Effector memory CD4-positive, alpha-beta T cell (primary cell): ENCODE measurements around the gene HOXB6.

Experiments used
- DNase-seq, 3 donors: peaks; one replicate each; pipeline ENCODE4 v3.0.0-alpha.2; 2020
- H3K27ac ChIP-seq: 2 replicates; pipeline ENCODE4 v1.7.0; 2013; ENCODE audit warnings: mild to moderate bottlenecking, low read length, moderate library complexity; ENCODE audit not compliant: insufficient read depth, poor library complexity, severe bottlenecking
- H3K27me3 ChIP-seq: replicated peaks from 2 replicates; pipeline ENCODE4 v1.7.0; 2013; ENCODE audit warnings: mild to moderate bottlenecking, low read length; ENCODE audit not compliant: insufficient read depth, control insufficient read depth, poor library complexity, severe bottlenecking
- H3K36me3 ChIP-seq: 2 replicates; pipeline ENCODE4 v1.7.0; 2013; ENCODE audit warnings: mild to moderate bottlenecking, low read length, moderate library complexity; ENCODE audit not compliant: control insufficient read depth, insufficient read depth
- H3K4me1 ChIP-seq: 2 replicates; pipeline ENCODE4 v1.7.0; 2013; ENCODE audit warnings: low read length, mild to moderate bottlenecking; ENCODE audit not compliant: control insufficient read depth, insufficient read depth, poor library complexity, severe bottlenecking
- H3K4me3 ChIP-seq: 2 replicates; pipeline ENCODE4 v1.7.0; 2013; ENCODE audit warnings: low read length, low read depth, mild to moderate bottlenecking; ENCODE audit not compliant: insufficient read depth, poor library complexity, severe bottlenecking
- H3K9me3 ChIP-seq: 2 replicates; pipeline ENCODE4 v1.7.0; 2013; ENCODE audit warnings: mild to moderate bottlenecking, low read length, moderate library complexity; ENCODE audit not compliant: control insufficient read depth

Gene HOXB6

DNA sequence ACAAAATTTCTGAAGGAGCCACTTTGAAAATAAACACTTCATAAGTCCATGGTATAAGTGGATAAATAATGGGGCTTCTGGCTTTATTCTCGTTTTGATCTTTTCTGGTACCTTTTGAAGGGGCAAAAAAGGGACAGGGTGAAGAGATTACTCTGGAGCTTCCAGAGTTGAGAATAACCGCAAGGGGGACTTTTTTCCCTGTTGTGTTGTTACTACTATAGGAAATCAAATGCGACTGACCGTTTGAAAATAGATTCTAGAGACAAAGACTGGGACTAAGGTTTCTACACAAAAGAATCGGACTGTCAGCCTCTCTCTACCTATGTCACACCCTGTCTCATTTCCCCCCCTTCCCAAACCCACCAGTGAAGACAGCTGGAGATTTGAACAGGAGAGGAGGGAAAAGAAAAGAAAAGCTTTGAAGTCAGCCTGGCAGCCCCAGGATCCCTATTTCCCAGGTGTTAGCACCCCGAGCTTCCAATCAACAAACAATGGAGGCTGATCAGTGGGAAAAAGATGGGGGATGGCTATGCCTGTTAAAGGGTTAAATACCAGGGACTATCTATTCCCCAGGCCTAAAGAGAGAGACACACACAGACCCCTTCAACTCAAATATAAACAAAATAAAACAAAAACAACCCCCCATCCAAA, 35.0 kb downstream of the HOXB6 start:
- Histone ChIP-seq H3K4me3 (no peak overlapping the region), H3K9me3 (no peaks in the 10 kb centered on the region), H3K27me3 (no peaks in the 10 kb centered on the region), H3K36me3 (no peaks in the 10 kb centered on the region), H3K4me1 (no peaks in the 10 kb centered on the region), H3K27ac (no peak overlapping the region)
- no peak for DNase-seq

DNA sequence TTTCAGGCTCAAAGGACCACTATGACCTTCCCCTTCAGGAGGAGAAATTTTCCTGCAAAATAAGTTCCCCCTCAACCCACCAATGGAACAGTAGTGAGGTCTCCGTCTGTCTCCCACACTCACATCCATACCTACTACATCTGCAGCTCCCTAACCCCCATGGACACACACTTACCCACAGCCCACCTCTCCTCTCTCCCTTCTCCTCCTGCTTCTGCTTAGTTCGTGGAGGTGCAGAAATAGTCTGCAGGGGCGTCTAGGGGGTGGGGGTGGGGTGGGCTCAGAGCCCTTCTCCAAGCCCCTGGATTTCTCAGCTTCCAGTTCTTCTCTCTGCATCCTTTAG, 35.6 kb downstream of the HOXB6 start:
- no peak overlapping the region for H3K27ac ChIP-seq
- no peaks in the 10 kb centered on the region for H3K9me3 ChIP-seq
- H3K27me3 ChIP-seq: no peaks in the 10 kb centered on the region
- DNase-seq: no peak
- no peaks in the 10 kb centered on the region for H3K36me3 ChIP-seq
- H3K4me1 ChIP-seq: no peaks in the 10 kb centered on the region
- H3K4me3 ChIP-seq: no peak overlapping the region

DNA sequence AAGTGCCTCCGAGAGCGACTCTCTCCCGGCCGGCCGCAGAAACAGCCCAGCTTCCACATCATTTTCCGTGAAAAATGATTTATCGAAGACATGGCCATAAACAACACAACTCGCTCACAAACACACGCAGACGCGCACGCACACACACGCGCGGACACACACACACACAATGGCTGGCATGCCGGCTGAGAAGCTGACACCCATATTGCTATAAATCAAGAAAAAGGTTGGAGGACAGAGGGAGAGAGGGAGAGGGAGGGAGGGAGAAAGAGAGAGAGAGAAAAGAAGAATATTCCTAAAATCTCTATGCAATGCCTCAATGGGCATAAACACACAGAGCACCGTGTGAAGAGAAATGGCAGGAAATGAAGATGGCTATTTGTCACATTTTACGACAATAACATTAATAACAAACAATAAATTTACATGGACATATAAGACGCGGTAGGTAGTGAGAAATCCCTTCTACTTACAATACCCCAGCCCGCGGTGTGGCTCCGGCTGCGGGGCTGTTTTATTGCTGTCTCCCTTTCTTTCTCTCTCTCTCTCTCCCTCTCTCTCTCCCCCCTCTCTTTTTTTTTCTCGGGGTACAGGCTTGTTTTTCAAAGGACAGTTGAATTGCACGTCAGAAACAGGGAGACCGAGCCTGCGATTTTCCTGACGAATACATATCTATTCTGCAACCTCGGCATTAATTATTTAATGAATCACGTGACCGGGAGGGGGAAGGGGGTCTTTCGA, 36.1 kb downstream of the HOXB6 start:
- no peaks in the 10 kb centered on the region for H3K27me3 ChIP-seq
- H3K27ac ChIP-seq: no peak overlapping the region
- no peak overlapping the region for H3K4me3 ChIP-seq
- H3K9me3 ChIP-seq: no peaks in the 10 kb centered on the region
- H3K4me1 ChIP-seq: no peaks in the 10 kb centered on the region
- H3K36me3 ChIP-seq: no peaks in the 10 kb centered on the region
- no peak for DNase-seq

DNA sequence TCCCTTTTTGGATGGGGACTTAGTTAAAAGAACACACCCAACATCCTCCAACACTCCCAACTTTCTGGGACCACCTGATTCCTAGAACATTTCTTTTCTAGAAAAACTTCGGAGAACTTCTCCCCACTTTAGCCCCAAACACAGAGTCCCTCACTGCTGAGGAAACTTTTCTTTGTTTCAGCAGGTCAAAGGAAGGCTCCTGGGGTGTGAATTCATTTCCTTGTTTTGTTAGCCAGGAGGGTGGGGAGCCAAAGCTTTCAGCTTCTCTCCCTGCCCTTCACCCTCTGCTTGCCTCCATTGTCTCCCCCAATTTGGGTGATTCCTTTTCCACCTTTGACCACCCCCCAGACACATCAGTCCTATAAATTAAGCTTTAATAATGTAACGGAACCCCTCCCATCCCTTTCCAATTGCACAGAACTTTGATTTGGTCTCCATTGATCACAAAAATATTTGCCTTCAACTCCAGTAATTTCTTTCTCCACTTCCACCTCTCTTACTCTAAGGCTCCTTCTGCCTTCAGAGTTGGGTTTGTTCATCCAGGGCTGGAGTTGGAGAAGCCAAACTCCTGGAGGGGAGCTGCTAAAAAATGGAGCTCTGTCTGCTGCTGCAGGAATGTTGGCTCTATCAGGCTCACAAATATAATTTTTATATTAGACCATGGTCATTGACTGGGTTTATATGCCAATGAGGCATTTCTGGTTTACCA, 37.0 kb downstream of the HOXB6 start:
- H3K36me3 ChIP-seq: no peaks in the 10 kb centered on the region
- DNase-seq: no peak
- no peaks in the 10 kb centered on the region for H3K27me3 ChIP-seq
- H3K4me3 ChIP-seq: no peak overlapping the region
- H3K9me3 ChIP-seq: no peaks in the 10 kb centered on the region
- H3K27ac ChIP-seq: no peak overlapping the region
- H3K4me1 ChIP-seq: no peaks in the 10 kb centered on the region

DNA sequence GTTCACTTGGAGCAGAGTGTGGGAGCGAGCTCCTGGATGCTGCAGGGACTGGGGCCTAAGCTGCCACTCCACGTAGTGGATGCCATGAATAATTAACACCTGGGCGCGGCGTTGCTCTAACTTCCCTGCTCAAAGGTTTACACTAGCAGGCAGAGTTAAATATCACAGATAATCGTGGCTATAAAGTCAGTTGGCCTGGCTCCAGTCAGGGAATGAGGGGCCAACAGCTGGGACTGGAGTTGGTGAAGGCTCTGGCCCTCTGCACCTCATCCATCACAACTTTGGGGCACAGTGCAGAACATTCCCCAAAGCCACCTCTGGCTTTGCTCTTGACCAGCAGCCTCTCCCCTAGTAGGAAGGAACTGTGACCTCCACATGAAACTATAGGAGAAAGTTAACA, 37.6 kb downstream of the HOXB6 start:
- no peaks in the 10 kb centered on the region for H3K4me1 ChIP-seq
- DNase-seq: no peak
- H3K27ac ChIP-seq: no peak overlapping the region
- no peaks in the 10 kb centered on the region for H3K27me3 ChIP-seq
- H3K4me3 ChIP-seq: no peak overlapping the region
- no peaks in the 10 kb centered on the region for H3K9me3 ChIP-seq
- no peaks in the 10 kb centered on the region for H3K36me3 ChIP-seq

DNA sequence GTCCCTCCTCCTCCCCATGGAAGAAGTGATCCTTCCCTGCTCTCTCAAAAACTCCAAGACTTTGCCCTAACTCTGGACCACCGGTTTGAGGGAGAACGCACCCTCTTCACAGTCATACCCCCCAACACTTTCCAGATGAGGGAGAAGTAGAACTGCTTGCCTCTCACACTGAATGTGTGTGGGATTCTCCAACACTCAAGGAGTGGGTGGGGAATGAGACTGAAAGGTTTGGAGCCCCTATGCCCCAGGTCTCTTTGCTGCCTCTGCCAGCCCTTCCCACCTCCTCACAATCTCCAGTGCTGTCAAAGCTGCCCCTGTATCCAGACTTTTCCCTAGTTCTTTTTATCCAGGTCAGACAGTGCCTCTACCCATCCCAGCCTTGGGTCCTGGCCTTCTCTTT, 38.1 kb downstream of the HOXB6 start:
- no peak for DNase-seq
- Histone ChIP-seq H3K4me1 (no peaks in the 10 kb centered on the region), H3K27me3 (no peaks in the 10 kb centered on the region)

DNA sequence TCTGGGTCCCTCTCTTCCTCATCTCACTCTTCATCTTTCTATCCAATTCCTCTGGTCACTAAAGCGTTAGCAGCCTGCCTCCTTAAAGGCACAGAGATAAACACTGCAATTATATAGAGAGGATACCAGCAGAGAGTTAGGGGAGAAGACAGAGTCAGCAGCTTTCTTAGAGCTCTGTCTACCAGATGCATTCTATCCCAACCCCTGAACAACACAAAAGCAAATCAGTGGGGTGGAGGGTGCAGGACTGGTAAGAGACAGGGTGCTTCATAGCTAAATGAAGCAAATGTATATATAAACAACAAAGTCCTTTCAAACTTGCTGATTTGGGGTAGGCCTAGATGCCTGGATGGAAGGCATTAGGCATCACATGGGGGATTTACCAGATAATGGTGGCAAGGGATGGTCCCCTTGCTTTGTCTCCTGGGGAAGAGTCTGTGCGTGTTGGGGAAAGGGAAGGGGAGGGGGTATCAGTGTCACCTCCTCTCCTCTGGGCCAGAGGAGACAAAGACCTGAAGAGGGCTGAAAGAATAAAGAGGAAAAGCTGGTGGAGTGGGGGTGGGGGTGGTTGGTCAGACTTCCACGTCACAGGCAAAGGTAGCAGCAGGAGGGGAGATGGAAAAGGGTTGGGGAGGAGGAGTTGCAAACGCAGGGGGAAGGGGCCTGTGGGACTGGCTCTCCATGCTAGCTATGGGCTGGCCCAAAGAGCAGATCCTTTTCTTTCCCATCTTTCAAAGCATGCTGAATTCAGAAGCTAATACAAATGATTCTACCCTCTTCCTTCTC, 38.7 kb downstream of the HOXB6 start:
- DNase-seq: no peak
- H3K36me3 ChIP-seq: no peaks in the 10 kb centered on the region
- H3K4me1 ChIP-seq: no peaks in the 10 kb centered on the region
- no peaks in the 10 kb centered on the region for H3K27me3 ChIP-seq
- no peaks in the 10 kb centered on the region for H3K9me3 ChIP-seq
- H3K27ac ChIP-seq: no peak overlapping the region
- H3K4me3 ChIP-seq: no peak overlapping the region

More for the DNA sequence above, 38.1 kb downstream of the HOXB6 start:
- no peaks in the 10 kb centered on the region for H3K9me3 ChIP-seq
- H3K4me3 ChIP-seq: no peak overlapping the region
- H3K27ac ChIP-seq: no peak overlapping the region
- H3K36me3 ChIP-seq: no peaks in the 10 kb centered on the region

DNA sequence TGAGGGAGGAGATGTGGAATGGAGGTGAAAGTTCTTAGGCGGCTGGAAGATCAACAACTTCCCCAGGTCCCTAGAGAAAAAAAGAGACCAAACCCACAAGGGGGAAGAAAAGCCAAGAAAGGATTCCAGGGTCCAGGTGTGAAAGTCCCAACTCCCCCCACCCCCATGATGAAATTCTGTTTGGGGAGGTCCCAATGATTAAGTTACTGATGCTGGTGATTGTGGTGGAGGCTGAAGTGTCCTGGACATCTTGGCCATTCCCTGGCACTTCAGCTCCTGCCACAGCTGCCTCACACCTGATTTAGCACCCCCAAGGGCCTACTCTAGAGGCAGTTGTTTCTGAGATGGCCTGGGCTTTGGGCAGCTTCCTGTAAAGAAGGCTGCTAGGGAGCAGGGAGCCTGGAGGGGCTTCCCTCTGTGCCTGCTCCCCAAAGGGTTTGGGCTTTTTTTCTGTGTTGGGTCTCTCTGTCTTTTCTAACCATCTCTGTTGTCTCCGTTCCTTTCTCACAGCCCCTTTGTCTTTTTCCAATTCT, 39.7 kb downstream of the HOXB6 start:
- Histone ChIP-seq H3K36me3 (no peaks in the 10 kb centered on the region), H3K9me3 (no peaks in the 10 kb centered on the region), H3K4me3 (no peak overlapping the region), H3K27me3 (no peaks in the 10 kb centered on the region), H3K4me1 (no peaks in the 10 kb centered on the region), H3K27ac (no peak overlapping the region)
- no peak for DNase-seq

DNA sequence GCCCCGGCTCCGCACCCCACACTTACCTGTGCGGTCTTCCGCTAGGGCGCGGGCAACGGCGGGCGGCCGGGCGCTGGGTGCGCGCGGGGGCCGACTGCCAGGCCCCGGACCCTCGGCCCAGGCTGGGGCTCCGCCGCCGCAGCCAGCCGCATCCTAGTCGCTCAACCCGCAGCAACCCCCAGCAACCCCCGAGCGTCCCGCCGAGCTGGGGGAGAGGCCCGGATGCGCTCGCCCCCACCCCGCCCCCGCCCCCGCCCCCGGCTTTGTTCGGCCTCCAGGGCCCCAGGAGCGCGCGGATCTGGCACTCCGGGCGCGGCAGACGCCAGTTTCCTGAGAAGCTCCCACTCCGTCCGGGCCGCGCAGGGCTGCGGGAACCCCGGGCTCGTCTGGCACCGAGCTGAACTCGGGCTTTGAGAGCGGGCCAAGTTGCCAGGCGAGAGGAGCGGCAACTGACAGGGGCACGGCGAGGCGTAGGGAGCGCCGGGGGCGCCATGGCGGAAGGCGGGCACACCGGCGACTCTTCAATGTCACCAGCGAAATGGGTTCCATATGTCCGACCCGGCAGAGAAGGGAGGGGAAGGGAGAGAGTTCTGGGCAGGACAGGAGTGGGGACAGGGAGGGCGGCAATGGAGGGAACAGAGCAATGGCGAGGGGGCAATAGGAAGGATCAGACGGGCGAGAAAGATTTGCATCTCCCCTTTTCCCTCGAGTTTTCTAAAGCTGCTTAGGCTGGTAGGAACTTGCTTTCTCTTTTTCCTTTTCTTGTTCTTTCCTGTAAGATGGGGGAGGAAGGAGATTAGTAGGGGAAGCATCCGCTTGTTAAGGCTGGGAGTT, 40.4 kb downstream of the HOXB6 start:
- H3K27ac ChIP-seq: no peak overlapping the region
- DNase-seq: no peak
- no peak overlapping the region for H3K4me3 ChIP-seq
- no peaks in the 10 kb centered on the region for H3K36me3 ChIP-seq
- H3K9me3 ChIP-seq: no peaks in the 10 kb centered on the region
- no peaks in the 10 kb centered on the region for H3K4me1 ChIP-seq
- H3K27me3 ChIP-seq: no peaks in the 10 kb centered on the region
